Stromal cell of bone marrow (primary cell): ENCODE measurements around the gene CCDC186.

ENCODE experiments used
- DNase-seq: peaks from one replicate; pipeline ENCODE4 v3.0.0-alpha.2; 2012; ENCODE audit warnings: low read depth

The CCDC186 gene

DNA sequence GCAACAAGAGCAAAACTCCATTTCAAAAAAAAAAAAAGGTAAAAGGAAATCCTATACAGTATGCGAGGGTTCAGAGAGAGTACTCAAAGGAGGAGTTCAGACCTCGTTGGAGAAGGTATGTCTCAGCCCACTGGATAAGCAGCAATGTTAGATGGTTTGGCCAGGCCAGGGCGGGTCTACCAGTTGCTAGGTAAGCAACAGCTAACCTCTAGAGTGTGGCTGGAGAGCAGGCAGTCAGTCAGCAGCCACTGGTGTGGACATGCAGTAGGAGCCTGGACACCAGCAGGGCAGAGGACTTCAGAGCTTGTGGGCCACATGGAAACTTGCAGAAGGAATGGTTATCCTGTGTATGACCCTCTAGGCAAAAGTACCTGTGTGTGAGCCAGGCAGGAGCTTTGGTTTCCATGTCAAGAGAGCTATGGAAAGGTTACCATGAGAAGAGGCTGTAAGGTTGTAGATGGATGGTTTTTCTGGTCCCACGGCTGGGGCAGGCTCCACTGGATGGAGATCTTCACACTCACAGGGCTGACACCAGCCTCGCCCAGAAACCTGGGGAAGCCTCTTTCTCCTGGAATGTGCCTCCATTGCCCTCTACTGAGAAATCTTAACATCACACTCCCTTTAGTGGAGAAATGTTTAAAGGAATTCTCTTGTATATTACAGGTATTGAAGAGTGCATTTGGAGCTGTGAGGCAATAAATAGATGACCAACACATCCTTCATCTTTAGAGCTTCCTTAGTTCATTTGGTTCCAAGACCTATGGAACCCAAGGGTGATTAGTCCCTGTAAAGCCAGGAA is 63.6 kb downstream of the CCDC186 start:
- DNase-seq: no peak

DNA sequence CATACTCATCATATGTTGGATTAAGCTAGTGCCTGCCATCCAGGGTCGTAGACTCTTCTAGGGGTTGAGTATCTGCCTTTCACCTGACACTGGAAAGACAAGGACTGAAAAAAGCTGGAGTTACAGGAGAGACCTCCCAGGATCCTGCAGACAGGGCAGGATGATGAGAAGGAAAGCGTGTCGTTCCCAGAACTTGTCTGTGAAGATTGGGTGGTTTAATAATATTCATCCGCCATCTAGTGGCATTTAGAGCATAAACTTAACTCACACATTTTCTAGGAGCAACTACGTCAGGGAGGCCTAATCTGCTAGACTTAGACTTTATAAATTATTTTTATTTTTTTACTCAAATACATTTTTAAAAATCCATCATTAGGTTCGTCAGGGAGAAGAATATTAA is 70.7 kb downstream of the CCDC186 start:
- DNase-seq: peak; percentile 51

DNA sequence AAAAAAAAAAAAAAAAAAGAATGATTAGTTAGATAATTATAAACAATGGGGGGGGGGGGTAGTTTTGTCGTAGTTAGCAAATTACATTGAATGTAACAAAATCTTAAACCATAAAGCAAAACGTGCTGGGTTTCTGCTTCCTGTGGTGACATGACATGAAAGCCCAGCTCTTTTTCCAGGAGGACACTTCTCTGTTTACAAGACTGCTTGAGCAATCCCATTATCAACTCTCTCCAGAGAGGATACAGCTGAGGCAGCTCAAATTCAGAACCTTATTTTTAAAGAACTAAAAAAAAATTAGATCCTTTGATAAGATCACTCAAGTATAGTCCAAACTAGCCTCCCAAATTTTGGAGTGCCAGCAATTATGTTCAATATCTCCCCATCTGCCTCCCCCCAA is 71.7 kb downstream of the CCDC186 start:
- no peak for DNase-seq

DNA sequence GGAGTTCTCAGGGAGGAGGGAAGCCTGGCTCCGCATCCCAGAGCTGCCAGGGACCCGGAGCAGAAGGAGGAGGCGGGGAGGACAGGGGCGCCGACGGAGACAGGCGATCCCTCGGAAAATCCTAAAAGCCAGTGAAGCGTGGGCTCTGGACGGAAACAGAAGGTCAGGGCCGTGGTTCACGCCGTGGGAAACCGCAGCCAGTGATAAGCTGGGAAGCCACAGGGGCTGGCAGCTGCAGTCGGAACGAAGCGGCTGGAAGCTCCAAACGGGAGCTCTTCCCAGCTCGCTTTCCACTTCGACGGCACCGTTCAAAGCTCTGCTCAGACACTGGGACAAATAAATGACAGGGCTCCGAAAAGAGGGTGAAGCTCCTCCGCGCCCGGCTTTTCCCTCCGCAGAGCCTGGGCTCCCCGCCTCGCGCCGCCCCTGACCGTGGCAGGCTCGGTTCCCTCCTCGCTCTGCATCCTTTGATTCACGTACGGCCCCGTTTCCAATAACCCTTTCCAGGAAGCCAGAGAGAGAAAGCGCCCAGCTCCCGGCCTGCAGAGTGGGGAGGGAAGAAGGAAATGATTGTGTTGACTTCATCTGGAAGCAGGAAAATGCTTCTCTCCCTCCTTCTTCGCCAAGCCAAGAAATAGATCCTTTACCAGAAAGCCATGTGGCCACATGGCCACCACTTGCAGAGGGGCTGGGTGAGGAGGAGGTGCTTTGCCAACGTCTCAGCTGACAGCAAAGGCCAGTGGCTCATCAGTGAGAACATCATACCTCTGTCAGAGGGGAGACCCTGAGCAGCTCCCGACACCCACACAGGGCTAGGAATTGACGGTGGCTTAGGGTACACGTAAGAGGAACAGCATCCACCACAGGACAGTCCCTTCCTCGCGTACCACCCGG is 72.9 kb downstream of the CCDC186 start:
- DNase-seq: no peak

DNA sequence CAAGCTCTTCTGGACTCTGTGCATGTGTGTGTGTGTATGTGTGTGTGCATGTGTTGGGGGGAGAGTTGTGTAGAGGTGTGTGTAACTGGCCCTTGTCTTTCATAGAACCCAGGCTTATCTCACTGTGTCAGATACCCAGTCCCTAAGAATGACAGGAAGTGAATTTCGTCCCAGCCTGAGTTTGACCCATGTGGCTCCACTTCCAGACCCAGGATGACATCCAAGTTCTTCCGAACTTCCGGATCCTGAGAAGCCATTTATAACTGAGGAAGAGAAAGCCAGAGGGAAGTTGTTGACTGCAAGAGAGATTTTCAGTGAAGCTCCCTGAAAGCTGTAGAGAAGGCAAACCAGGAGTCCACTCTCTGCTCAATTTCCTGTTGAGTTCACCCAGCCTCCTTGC is 77.1 kb downstream of the CCDC186 start:
- DNase-seq: no peak

DNA sequence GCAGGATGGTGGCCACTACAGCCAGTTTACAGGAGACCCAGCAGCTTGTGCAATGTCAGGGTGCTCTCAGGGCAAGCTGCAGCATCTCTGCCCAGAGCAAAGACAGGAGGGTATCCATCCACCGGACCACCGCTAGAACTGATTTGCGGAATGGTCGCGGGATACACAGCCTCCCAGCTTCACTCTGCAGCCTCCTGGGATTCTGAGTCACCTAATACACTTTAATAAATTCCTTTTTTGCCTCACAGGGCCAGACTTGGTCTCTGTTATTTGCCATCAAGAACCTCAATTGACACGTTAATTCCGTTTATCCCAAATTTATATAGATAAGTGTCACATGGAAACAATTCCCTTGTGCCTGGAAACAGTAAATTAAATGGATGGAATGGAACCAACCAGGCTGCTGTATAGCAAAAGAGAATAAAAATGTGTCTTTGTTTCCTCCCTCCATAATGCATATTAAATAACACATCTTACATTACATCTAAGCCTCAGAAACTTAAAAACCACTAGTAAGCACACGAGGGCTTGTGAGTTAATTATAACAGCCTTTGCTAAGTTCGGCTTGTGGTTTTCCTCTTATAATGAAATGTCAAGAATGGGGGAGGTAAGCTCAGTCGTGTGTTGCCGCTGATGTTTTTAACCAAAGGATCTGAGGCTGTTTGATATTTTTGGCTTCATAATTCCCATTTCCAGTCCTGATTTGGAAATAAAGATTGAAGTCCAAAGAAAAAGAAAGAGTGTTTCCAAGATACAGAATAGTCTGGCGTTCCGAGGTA is 78.3 kb downstream of the CCDC186 start:
- DNase-seq: no peak

DNA sequence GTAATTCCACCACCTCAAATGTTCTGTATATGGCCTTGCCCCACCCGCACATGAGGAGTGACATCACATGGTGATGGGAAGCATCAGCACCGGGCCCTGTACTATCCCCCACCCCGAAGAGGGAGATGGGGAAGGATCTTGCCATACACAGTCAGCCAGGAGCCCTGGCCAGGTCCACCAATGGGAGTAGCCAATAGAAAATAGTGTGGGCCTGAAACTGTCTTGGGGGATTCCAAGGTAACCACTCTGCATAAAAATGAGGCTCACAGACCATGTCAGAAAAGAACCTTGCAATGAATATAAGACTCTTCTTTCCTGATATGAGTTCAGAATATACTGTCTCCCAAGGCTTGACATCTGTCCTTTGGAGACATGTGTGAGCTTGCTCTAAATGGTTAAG is 79.2 kb downstream of the CCDC186 start:
- DNase-seq: no peak

DNA sequence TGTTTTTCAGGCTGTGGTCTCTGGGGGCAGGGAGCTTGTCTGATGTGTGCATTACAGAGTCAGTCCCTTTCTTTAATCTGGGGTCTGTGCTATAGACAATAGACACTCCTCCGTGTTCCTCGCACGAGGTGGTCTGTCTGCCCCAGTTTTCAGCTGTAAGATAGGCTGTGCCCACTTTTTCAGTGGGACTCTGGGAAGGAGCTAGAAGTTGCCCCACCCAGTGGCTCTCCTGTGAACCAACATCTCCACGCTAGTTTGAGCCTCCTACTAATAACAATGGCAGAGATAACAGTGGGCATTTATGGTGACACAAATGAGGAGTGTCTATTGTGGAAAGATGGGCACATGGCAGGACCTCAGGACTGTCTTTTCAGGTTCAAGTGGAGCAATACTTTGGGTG is 86.3 kb downstream of the CCDC186 start:
- DNase-seq: no peak

DNA sequence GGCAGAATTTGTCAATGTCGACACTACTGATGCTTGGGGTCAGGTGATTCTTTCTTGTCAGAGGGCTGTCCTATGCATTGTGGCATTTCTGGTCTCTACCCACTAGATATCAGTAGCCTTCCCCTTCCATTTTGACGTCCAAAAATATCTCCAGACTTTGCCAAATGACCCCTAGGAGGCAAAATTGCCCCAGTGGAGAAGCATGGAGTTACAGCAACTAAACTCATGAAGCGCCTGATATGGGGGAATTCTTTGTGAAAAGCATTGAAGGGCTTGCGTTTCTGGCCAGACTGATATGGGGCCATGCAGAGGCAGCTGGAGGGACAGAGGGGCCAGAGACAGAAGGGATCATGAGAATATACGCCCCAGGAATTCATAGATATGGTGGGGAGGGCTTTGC is 86.7 kb downstream of the CCDC186 start:
- no peak for DNase-seq

DNA sequence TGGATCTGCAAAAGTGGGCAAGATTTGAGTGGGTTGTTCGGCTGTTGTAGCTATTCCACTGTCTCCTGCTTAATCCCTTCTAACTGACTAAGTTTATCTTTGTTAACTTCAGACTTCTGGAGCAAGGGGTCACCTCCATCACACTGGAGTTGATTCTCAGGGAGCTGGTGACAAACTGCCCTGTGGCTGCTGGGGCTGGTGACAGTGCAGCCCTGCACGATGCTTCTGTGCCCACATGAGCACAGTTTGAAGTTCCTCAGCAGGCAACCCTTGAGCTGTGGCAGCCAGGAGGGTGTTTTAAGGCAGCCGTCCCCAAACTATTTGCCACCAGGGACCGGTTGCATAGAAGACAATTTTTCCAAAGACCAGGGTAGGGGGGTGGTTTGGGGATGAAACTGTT is 89.8 kb downstream of the CCDC186 start:
- no peak for DNase-seq

DNA sequence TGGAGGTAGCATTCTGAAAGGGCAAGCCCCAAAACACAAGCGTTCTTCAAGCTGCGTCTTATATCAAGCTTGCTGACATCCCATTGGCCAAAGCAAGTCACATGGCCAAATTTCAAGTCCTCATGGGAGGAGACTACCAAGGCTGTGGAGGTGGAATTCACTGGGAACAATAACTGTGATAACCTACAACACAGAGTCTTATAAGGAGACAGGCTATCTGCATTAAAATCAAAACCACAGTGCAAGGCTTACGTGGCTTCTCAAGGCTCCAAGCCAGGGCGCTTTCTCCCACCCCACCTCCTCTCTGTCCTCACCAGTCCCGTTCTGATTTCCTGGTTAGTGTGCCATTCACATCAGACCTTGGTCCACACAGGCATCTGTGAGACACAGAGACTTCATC is 91.0 kb downstream of the CCDC186 start:
- no peak for DNase-seq

DNA sequence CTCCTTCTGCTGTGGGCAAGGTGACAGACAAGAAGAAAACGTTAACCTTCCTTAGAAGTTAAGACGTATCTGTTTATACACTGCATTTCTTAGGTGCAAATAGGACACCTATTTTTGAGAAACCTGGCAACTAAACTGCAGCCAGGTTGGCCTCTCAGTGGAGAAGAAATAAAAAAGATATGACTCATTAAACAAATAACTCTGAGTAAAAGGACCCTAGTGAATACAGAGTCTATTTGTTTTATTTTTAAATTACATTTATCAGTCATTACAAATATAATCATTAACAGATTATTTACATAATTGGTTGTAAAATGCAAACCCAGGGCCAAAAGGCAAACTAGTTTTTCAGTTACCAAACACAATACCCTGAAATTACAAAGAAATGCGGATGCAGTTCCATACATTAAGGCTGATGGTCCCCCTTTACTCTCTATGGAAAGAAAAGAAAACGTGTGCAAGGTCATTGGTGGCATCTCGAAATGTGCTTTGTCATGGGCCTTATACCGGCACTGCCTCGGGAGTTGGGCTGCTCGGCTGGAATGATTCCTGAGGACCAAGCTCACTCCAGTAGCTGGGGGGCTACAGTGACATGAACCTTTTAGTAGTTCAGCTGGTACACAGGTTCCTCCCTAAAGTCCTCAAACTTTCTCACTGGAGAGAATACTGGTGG is 92.0 kb downstream of the CCDC186 start:
- no peak for DNase-seq

DNA sequence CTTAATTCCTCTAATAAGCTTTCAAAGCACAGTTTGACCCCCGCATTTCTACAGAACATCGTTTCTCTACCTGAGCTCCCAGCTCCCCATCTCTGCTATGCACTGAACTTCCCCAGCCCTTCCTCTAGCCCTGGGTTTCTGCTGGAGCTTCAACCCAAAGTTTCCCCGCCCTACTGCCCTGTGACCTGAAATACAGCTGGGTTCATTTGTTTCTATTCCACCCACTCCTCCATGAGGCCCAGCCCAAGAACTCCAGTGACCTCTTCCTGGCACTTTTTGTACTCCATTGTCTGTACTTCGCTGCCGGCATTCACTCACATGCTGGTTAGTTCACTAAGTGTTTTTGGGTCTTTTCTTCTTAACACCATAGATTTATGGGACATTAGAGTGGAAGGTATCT is 94.6 kb downstream of the CCDC186 start:
- no peak for DNase-seq

DNA sequence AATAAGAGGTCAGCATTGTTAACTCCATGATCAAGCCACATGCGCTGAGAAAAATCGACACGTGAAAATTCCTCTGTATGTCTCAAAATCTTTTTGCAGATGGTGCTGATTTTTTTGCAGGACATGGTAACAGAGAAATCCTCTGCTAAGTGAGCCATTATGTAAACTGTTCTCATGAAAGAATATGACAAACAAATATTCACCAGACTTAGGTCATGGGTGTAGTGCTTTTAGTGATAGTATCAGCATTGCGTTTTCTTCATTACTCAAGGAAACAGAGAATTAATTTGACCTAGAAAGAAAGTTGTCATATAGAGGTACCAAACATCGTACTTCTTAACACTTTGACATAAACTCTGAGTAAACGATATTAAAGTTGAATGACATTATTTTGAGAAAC is 95.7 kb downstream of the CCDC186 start:
- DNase-seq: no peak

DNA sequence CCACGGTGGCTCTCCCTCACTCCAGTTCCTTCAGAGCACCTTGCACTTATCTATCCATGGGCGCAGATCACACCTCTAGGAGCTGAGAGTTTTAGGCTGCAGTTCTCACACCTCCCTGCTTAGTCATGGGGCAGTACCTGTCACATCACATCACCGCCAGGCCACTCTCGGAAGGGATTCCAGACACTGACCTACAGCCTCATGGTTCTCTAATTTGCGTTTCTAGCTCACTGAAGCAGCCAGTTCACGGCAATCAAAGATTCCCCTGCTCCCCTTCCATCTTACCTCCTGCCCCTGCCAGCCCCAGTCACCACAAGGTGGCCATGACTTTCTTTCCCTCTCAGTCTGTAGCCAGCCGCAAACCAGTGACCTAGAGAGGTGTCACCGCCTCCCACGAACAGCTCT is 96.2 kb downstream of the CCDC186 start:
- no peak for DNase-seq

DNA sequence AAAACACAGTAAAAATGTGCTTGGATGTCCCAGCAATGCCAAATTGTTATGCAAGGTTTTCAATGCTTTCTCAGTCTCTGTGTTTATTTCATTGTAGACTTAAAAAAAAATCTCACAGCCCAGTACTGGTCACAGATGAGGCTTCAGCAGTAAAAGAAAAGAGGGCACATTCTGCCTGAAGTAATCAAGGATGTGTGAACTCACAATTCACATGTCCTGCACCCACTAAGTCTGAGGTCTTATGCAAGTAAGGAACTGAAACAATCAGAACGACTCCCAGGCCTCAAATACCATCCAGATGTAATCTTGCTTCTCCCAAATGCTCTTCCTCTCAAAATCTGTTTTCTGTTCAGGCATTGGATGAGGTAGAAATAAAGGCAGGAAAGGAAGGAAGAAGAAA is 96.7 kb downstream of the CCDC186 start:
- no peak for DNase-seq

DNA sequence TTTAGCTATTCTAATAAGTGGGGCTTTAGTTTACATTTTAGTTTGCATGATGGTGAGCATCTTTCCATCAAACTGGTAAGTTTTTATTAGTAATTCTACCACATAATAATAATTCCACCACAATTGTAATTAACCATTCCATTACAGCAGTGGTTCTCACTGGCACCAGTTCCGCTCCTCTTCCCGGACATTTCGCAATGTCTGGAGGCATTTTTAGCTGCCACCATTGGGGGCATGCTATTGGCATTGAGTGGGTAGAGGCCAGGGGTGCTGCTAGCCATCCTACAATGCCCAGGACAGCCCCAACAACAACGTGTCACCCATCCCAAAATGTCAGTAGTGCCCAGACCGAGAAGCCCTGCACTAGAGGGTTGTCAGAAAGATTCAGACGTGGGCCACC is 98.9 kb downstream of the CCDC186 start:
- DNase-seq: no peak

DNA sequence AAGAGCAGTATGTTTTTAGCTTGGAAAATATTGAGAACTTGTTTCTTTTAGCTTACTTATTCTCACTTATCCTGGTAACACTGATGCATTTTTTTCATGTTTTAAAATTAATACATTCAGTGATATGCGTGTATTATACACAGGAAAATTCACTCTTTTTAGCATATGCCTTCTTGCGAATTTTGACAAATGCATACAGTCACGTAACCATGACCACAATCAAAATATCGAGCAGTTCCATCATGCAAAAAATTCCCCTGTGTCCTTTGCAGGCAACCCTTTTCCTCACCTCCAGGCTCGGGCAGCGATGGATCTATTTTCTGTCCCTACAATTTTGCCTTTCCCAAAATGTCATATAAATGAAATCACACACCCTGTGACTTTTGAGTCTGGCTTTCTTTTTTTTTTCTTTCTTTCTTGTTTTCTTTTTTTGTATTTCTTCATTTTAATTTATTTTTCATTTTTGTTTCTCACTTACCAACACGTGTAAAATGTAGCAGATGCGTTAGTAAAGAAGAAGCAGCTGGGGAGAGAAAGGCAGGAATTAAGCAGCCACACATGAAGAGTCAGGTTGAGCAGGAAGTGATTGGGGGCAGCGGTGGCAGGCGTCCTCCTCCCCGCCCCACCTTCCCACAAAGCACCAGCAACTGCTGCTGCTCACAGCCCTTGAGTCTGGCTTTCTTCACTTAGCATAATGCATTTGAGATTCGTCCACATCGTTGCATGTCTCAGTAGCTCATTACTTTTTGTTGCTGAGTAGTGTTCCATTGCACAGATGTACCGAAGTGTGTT is 100.4 kb downstream of the CCDC186 start:
- DNase-seq: no peak

DNA sequence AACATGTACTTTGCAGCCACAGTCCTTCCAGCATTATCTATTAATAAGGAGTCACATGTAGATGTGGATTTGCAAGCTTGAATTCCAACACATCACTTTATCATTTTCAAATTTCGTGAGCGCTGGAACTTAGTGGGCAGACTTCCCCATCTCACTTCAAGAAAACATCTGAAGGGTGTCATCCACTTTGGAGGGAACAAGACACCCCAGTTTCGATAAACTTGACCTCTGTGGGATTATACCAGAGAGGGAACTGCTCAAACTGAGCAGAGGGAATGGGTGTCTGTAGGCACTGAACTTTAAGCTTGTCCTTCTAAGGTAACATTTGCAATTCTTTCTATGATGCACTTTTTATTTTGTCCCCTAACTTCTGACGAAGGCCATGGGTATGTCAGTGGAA is 102.8 kb downstream of the CCDC186 start:
- no peak for DNase-seq
